ENCODE measurements around the gene GPBAR1. TPM values are rescaled to one million over a fixed set of nuclear protein-coding genes. Genes with fewer than 3 reads are reported as not detected.

The GPBAR1 gene
- total and polyA plus RNA-seq, 2 of the 8 experiments (the other 6 are each of a cell fraction or from before 2014, with no cell fraction given) = 0.32 to 0.59 TPM

DNA sequence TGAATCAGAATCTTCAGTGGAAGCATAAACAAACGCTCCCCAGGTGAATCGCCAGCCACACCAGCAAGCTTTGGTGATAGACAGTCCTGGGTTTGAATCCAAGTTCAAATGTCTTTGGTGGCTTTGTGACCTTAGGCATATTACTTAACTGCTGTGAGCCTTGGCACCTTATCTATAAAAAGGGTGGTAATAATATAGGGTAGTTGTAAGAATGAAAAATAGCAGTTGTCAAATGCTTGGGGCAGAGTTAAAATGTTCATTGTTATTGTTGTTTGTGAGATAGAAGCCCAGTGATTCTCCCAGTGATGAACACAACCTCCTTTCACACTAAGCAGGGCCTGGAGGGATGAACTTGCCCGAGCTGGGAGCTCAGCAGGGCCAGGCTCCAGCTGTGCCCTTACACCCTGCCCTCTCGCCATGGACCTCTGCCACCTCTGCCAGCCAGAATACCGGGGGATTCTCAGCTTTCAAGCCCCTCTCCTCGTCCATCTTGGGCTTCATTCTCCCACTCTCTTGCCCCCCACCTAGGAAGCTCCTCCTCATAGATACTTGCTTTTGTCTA, 37.6 kb downstream of the GPBAR1 start (continued):
- TF ChIP-seq, protein P1, sequence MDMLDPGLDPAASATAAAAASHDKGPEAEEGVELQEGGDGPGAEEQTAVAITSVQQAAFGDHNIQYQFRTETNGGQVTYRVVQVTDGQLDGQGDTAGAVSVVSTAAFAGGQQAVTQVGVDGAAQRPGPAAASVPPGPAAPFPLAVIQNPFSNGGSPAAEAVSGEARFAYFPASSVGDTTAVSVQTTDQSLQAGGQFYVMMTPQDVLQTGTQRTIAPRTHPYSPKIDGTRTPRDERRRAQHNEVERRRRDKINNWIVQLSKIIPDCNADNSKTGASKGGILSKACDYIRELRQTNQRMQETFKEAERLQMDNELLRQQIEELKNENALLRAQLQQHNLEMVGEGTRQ (IDR thresholded peaks at IDR 0.05; ENCODE audit: low read length) = no peak
- TF ChIP-seq JUN (IDR thresholded peaks at IDR 0.05; ENCODE audit: low read depth, low read length) (no peak), YY1 (IDR thresholded peaks at IDR 0.05; ENCODE audit: low read depth, low read length) (no peak), GABPA (IDR thresholded peaks at IDR 0.05; ENCODE audit: borderline replicate concordance, insufficient read depth, low read length) (no peak), HDAC6 (IDR thresholded peaks at IDR 0.05; ENCODE audit: low read depth, low read length) (no peak), GTF2F1 (IDR thresholded peaks at IDR 0.05; ENCODE audit: borderline replicate concordance, low read depth, low read length) (no peak), BCL11A (IDR thresholded peaks at IDR 0.05; ENCODE audit: low read depth in 2 of 2, low read length in 2 of 2) (no peak), EP300 (IDR thresholded peaks at IDR 0.05; ENCODE audit: borderline replicate concordance in 1 of 2, low read depth in 2 of 2, low read length in 2 of 2) (no peak), JUND (IDR thresholded peaks at IDR 0.05; ENCODE audit: low read length) (no peak), SP1 (IDR thresholded peaks at IDR 0.05; ENCODE audit: low read depth, low read length) (no peak), SRF (IDR thresholded peaks at IDR 0.05; ENCODE audit: low read depth, low read length) (no peak)
